OCI-LY3 (cell line): Measurements from ENCODE around the gene TAS2R31.
"Not testable (repeated sequence)": the region's sequence is repeated elsewhere in the genome, so short reads cannot be mapped to it uniquely, and the experiment has no call there.

Experiments used
- H2AFZ ChIP-seq: fragments of 200-600, 300-600 bp; shearing (Covaris generic); 2 replicates; pipeline ENCODE4 v1.6.0; 2014; ENCODE audit warnings: antibody characterized with exemption, low read depth, low read length
- H3K27ac ChIP-seq: fragments of 200-600, 300-600 bp; sonication (generic); 2 replicates; pipeline ENCODE4 v1.5.1; 2014; ENCODE audit warnings: mild to moderate bottlenecking, low read length, moderate library complexity, mixed read lengths
- H3K27me3 ChIP-seq: fragments of 200-600, 300-600 bp; sonication (generic); 2 replicates; pipeline ENCODE4 v1.6.1; 2014; ENCODE audit warnings: low read depth, low read length, mixed read lengths
- H3K36me3 ChIP-seq: fragments of 200-600, 300-600 bp; sonication (generic); replicated peaks from 2 replicates; pipeline ENCODE3; 2014; ENCODE audit warnings: low read depth, low read length, mixed read lengths
- H3K4me1 ChIP-seq: fragments of 300-600, 200-600 bp; sonication (generic); 2 replicates; pipeline ENCODE4 v1.6.1; 2014; ENCODE audit warnings: low read length, mixed read lengths
- H3K4me2 ChIP-seq: fragments of 200-600, 300-600 bp; sonication (generic); 2 replicates; pipeline ENCODE4 v1.6.1; 2014; ENCODE audit warnings: low read length, mixed read lengths
- H3K4me3 ChIP-seq: fragments of 300-600, 200-600 bp; sonication (generic); 2 replicates; pipeline ENCODE4 v1.5.1; 2014; ENCODE audit warnings: antibody characterized with exemption, mild to moderate bottlenecking, low read length, moderate library complexity
- H3K79me2 ChIP-seq: fragments of 300-600, 200-600 bp; shearing (Covaris generic); 2 replicates; pipeline ENCODE4 v1.6.1; 2014; ENCODE audit warnings: mild to moderate bottlenecking, low read length, mixed read lengths
- H3K9ac ChIP-seq: fragments of 300-600, 200-600 bp; shearing (Covaris generic); 2 replicates; pipeline ENCODE4 v1.6.0; 2014; ENCODE audit warnings: mild to moderate bottlenecking, low read length, moderate library complexity
- H3K9me3 ChIP-seq: fragments of 200-600, 300-600 bp; shearing (Covaris generic); 2 replicates; pipeline ENCODE4 v1.6.1; 2014; ENCODE audit warnings: low read length, mixed read lengths; ENCODE audit not compliant: insufficient read depth
- H4K20me1 ChIP-seq: fragments of 200-600, 300-600 bp; sonication (generic); 2 replicates; pipeline ENCODE4 v1.6.1; 2016; ENCODE audit warnings: low read length, mixed read lengths; ENCODE audit not compliant: insufficient read depth
- EZH2phosphoT487 ChIP-seq: fragments of 200-600 bp; shearing (Covaris generic); IDR thresholded peaks from 2 replicates; pipeline ENCODE4 v1.6.1; 2018; ENCODE audit warnings: antibody characterized with exemption, mixed run types, low read depth
- TF ChIP-seq, protein P1 (sequence below): fragments of 200-600, 300-600 bp; sonication (generic); IDR thresholded peaks from 2 replicates; pipeline ENCODE4 v1.5.1; 2014; ENCODE audit warnings: antibody characterized with exemption, low read length, low read depth

TAS2R31 gene

DNA sequence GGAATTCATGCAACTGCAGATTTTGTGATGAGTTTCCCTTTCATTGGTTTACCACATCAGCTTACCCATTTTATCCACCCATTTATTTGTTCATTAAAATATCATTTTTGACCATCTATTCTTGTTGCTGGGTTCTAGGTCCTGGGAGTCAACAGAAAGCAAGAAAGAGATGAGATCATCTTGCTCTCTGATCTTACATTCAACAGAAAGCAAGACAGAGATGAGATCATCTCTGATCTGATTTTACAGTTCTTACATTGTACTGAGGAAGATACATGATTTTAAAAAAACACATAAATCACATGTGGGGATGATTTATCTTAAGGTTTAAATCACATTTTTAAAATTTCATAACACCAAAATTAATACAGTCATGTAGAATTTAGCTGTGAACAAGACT lies 28.6 kb upstream of the TAS2R31 start:
- Histone ChIP-seq H3K4me1 (peaks cover 9% of the 10 kb centered on the region), H3K27me3 (no peaks in the 10 kb centered on the region), H3K9ac (no peak overlapping the region), H4K20me1 (0 out of 2 replicates have a peak, but pooled peaks cover 6% of the 10 kb centered on the region), H3K9me3 (no peaks in the 10 kb centered on the region), H2AFZ (no peak overlapping the region), H3K79me2 (0 out of 2 replicates have a peak, but pooled peaks cover 4% of the 10 kb centered on the region), H3K4me3 (no peak overlapping the region), H3K27ac (no peak overlapping the region), H3K36me3 (no peaks in the 10 kb centered on the region), H3K4me2 (no peak overlapping the region)
- TF ChIP-seq, protein P1, sequence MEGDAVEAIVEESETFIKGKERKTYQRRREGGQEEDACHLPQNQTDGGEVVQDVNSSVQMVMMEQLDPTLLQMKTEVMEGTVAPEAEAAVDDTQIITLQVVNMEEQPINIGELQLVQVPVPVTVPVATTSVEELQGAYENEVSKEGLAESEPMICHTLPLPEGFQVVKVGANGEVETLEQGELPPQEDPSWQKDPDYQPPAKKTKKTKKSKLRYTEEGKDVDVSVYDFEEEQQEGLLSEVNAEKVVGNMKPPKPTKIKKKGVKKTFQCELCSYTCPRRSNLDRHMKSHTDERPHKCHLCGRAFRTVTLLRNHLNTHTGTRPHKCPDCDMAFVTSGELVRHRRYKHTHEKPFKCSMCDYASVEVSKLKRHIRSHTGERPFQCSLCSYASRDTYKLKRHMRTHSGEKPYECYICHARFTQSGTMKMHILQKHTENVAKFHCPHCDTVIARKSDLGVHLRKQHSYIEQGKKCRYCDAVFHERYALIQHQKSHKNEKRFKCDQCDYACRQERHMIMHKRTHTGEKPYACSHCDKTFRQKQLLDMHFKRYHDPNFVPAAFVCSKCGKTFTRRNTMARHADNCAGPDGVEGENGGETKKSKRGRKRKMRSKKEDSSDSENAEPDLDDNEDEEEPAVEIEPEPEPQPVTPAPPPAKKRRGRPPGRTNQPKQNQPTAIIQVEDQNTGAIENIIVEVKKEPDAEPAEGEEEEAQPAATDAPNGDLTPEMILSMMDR = no peak
- no peak for TF ChIP-seq EZH2phosphoT487

DNA sequence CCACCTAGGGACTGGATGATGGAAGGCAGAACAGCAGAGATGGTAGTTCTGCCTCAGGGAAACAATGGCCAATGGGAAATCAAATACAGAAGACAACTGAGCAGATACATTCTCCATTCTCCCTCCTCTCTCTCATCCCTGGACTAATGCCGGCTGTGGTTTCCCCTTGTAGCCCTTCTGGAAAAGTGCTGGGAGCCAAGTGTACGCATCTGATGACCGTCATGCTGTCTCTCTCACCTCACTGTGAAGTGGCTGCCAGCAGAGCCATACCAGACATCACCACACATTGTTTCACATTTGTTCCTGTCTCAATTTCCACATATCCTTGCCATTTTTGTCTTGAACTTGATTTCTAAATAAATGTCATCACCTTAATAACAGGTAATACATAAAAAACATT lies 27.8 kb upstream of the TAS2R31 start:
- TF ChIP-seq, protein P1 = no peak
- TF ChIP-seq EZH2phosphoT487 = no peak
- H3K4me2 ChIP-seq = no peak overlapping the region
- no peak overlapping the region for H2AFZ ChIP-seq
- H3K36me3 ChIP-seq = no peaks in the 10 kb centered on the region
- H3K4me1 ChIP-seq = peaks cover 2% of the 10 kb centered on the region
- H3K79me2 ChIP-seq = 0 out of 2 replicates have a peak, but pooled peaks cover 4% of the 10 kb centered on the region
- 0 out of 2 replicates have a peak, but pooled peaks cover 6% of the 10 kb centered on the region for H4K20me1 ChIP-seq
- H3K27ac ChIP-seq = no peak overlapping the region
- no peaks in the 10 kb centered on the region for H3K9me3 ChIP-seq
- no peaks in the 10 kb centered on the region for H3K27me3 ChIP-seq
- no peak overlapping the region for H3K4me3 ChIP-seq
- no peak overlapping the region for H3K9ac ChIP-seq

- 0 out of 2 replicates have a peak, but pooled peaks cover 4% of the 10 kb centered on the region for H3K79me2 ChIP-seq
- H3K27me3 ChIP-seq = no peaks in the 10 kb centered on the region
- 0 out of 2 replicates have a peak, but pooled peaks cover 6% of the 10 kb centered on the region for H4K20me1 ChIP-seq
- no peak overlapping the region for H3K4me3 ChIP-seq
- no peak overlapping the region for H3K4me2 ChIP-seq
- TF ChIP-seq, protein P1 = no peak
- no peak for TF ChIP-seq EZH2phosphoT487
- H3K27ac ChIP-seq = no peak overlapping the region
- no peaks in the 10 kb centered on the region for H3K4me1 ChIP-seq
- peaks cover 12% of the 10 kb centered on the region for H3K36me3 ChIP-seq
- H3K9ac ChIP-seq = no peak overlapping the region
- H3K9me3 ChIP-seq = peaks cover 8% of the 10 kb centered on the region
- H2AFZ ChIP-seq = no peak overlapping the region
Observed at GRCh38 chr12:11055306-11055705, 24.1 kb upstream of the TAS2R31 start.

DNA sequence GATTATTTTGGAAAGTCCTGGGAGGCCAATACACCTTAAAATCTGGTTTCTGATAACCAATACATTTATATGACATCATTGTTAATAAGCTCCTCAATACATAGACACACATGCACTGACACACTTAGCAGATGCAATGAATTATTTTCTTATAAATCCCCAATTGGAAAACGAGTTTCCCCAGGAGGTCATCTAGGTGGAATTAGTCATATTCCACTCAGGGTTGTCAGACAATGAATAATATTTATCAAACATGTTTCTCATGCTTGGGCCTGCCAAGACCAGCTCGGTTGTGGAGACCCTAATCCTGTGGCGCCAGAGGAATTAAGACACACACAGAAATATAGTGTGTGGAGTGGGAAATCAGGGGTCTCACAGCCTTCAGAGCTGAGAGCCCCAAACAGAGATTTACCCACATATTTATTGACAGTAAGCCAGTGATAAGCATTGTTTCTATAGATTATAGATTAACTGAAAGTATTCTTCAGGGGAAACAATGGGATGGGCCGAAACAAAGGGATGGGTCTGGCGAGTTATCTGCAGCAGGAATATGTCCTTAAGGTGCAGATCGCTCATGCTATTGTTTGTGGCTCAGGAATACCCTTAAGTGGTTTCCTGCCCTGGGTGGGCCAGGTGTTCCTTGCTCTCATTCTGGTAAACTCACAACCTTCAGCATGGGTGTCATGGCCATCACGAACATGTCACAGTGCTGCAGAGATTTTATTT lies 18.8 kb upstream of the TAS2R31 start:
- not testable (repeated sequence) for H3K27ac ChIP-seq, H3K4me3 ChIP-seq, H3K9ac ChIP-seq, H4K20me1 ChIP-seq, H3K9me3 ChIP-seq, H3K27me3 ChIP-seq, H3K4me2 ChIP-seq, H2AFZ ChIP-seq, H3K79me2 ChIP-seq, H3K4me1 ChIP-seq
- peaks cover 25% of the 10 kb centered on the region for H3K36me3 ChIP-seq

- not testable (repeated sequence) for H3K4me3 ChIP-seq
- H3K36me3 ChIP-seq = peaks cover 15% of the 10 kb centered on the region
Observed at GRCh38 chr12:11041366-11041765, 10.2 kb upstream of the TAS2R31 start.

More at GRCh38 chr12:11041366-11041765, 10.2 kb upstream of the TAS2R31 start:
- not testable (repeated sequence) for H3K4me2 ChIP-seq, H3K9ac ChIP-seq, H3K27me3 ChIP-seq, H3K27ac ChIP-seq, H2AFZ ChIP-seq, H3K4me1 ChIP-seq, H3K79me2 ChIP-seq, H4K20me1 ChIP-seq, H3K9me3 ChIP-seq
